ENCODE data around the gene SH3RF3.

Gene SH3RF3

GRCh38 chr2:109155553-109156451 lies 26.8 kb downstream of the SH3RF3 start:
- H2AFZ ChIP-seq (ENCODE audit: low read depth, low read length), result no peak overlapping the region
- no peak overlapping the region for H2BK12ac ChIP-seq (ENCODE audit: low read length in 2 of 2)
- no peak overlapping the region for H3K23ac ChIP-seq (ENCODE audit: low read length in 2 of 2)
- no peak overlapping the region for H4K8ac ChIP-seq (ENCODE audit: low read length)
- no peak overlapping the region for H2AK5ac ChIP-seq (ENCODE audit: low read length, severe bottlenecking)
- H3K36me3 ChIP-seq (ENCODE audit: control insufficient read depth in 1 of 2, insufficient read depth in 2 of 2, low read depth in 1 of 2, low read length in 2 of 2), result no peaks in the 10 kb centered on the region
- peak; percentile 43 for DNase-seq
- no peak overlapping the region for H2BK120ac ChIP-seq (ENCODE audit: low read depth, low read length)
- H3K18ac ChIP-seq (ENCODE audit: low read depth in 1 of 2, low read length in 2 of 2), result no peak overlapping the region
- peaks cover 7% of the 10 kb centered on the region for H3K4me1 ChIP-seq (ENCODE audit: control insufficient read depth, insufficient read depth, low read depth, low read length)
- H2BK15ac ChIP-seq (ENCODE audit: low read depth, poor library complexity, severe bottlenecking), result no peak overlapping the region
- no peak overlapping the region for H3K4me3 ChIP-seq (ENCODE audit: insufficient read depth in 1 of 2, low read depth in 1 of 2, low read length in 2 of 2)
- H3K27me3 ChIP-seq (ENCODE audit: control insufficient read depth in 1 of 2, insufficient read depth in 1 of 2, low read length in 2 of 2), result peaks cover 0 to 4% of the 10 kb centered on the region in 2 experiments
- H4K91ac ChIP-seq (ENCODE audit: low read length), result no peak overlapping the region
- peak overlapping the region in 1 of 2 experiments; percentile 0 for H3K14ac ChIP-seq (ENCODE audit: low read length in 2 of 2)
- H3K27ac ChIP-seq (ENCODE audit: low read length, poor library complexity, severe bottlenecking), result no peak overlapping the region
- no peak overlapping the region for H3K9ac ChIP-seq (ENCODE audit: low read length)
- 65% methylated on average over 11 of the region's 11 CpGs for WGBS
- H3K4ac ChIP-seq (ENCODE audit: low read depth in 1 of 2, low read length in 2 of 2), result no peak overlapping the region
- no peaks in the 10 kb centered on the region for H3K9me3 ChIP-seq (ENCODE audit: control insufficient read depth, low read length)
- H3K79me1 ChIP-seq (replicated peaks; ENCODE audit: low read length, poor library complexity, severe bottlenecking), result peaks cover 56% of the 10 kb centered on the region
- no peak overlapping the region for H2BK5ac ChIP-seq (ENCODE audit: low read depth, low read length, poor library complexity, severe bottlenecking)
- H3K4me2 ChIP-seq (ENCODE audit: low read length, poor library complexity, severe bottlenecking), result no peak overlapping the region

- no peak overlapping the region for H2AFZ ChIP-seq (ENCODE audit: low read depth, low read length)
- H3K9ac ChIP-seq (ENCODE audit: low read length), result no peak overlapping the region
Observed at GRCh38 chr2:109157563-109158105, 28.6 kb downstream of the SH3RF3 start.

GRCh38 chr2:109158237-109158636 lies 29.2 kb downstream of the SH3RF3 start:
- Histone ChIP-seq H3K9ac (ENCODE audit: low read length) (no peak overlapping the region), H2AFZ (ENCODE audit: low read depth, low read length) (no peak overlapping the region), H4K8ac (ENCODE audit: low read length) (no peak overlapping the region), H3K79me1 (replicated peaks; ENCODE audit: low read length, poor library complexity, severe bottlenecking) (peaks cover 57% of the 10 kb centered on the region), H2AK5ac (ENCODE audit: low read length, severe bottlenecking) (no peak overlapping the region), H3K27ac (ENCODE audit: low read length, poor library complexity, severe bottlenecking) (no peak overlapping the region), H3K9me3 (ENCODE audit: control insufficient read depth, low read length) (no peaks in the 10 kb centered on the region), H2BK15ac (ENCODE audit: low read depth, poor library complexity, severe bottlenecking) (no peak overlapping the region), H3K14ac (ENCODE audit: low read length in 2 of 2) (no peak overlapping the region), H3K4me3 (ENCODE audit: insufficient read depth in 1 of 2, low read depth in 1 of 2, low read length in 2 of 2) (no peak overlapping the region), H2BK5ac (ENCODE audit: low read depth, low read length, poor library complexity, severe bottlenecking) (no peak overlapping the region), H3K27me3 (ENCODE audit: control insufficient read depth in 1 of 2, insufficient read depth in 1 of 2, low read length in 2 of 2) (peaks cover 0 to 4% of the 10 kb centered on the region in 2 experiments), H3K4me2 (ENCODE audit: low read length, poor library complexity, severe bottlenecking) (no peak overlapping the region), H3K36me3 (ENCODE audit: control insufficient read depth in 1 of 2, insufficient read depth in 2 of 2, low read depth in 1 of 2, low read length in 2 of 2) (no peaks in the 10 kb centered on the region), H2BK120ac (ENCODE audit: low read depth, low read length) (no peak overlapping the region), H3K23ac (ENCODE audit: low read length in 2 of 2) (no peak overlapping the region), H2BK12ac (ENCODE audit: low read length in 2 of 2) (no peak overlapping the region), H4K91ac (ENCODE audit: low read length) (no peak overlapping the region), H3K4me1 (ENCODE audit: control insufficient read depth, insufficient read depth, low read depth, low read length) (peaks cover 7% of the 10 kb centered on the region), H3K18ac (ENCODE audit: low read depth in 1 of 2, low read length in 2 of 2) (no peak overlapping the region), H3K4ac (ENCODE audit: low read depth in 1 of 2, low read length in 2 of 2) (no peak overlapping the region)
- no peak for DNase-seq
- WGBS, result 91% methylated on average over 5 of the region's 5 CpGs

More at GRCh38 chr2:109157563-109158105, 28.6 kb downstream of the SH3RF3 start:
- no peak for DNase-seq
- Histone ChIP-seq H2BK12ac (ENCODE audit: low read length in 2 of 2) (no peak overlapping the region), H3K79me1 (replicated peaks; ENCODE audit: low read length, poor library complexity, severe bottlenecking) (peaks cover 60% of the 10 kb centered on the region), H2BK15ac (ENCODE audit: low read depth, poor library complexity, severe bottlenecking) (no peak overlapping the region), H3K14ac (ENCODE audit: low read length in 2 of 2) (no peak overlapping the region), H2BK5ac (ENCODE audit: low read depth, low read length, poor library complexity, severe bottlenecking) (no peak overlapping the region), H3K27me3 (ENCODE audit: control insufficient read depth in 1 of 2, insufficient read depth in 1 of 2, low read length in 2 of 2) (peaks cover 0 to 4% of the 10 kb centered on the region in 2 experiments), H3K4me1 (ENCODE audit: control insufficient read depth, insufficient read depth, low read depth, low read length) (peaks cover 7% of the 10 kb centered on the region), H3K4me2 (ENCODE audit: low read length, poor library complexity, severe bottlenecking) (no peak overlapping the region), H3K27ac (ENCODE audit: low read length, poor library complexity, severe bottlenecking) (no peak overlapping the region), H3K4ac (ENCODE audit: low read depth in 1 of 2, low read length in 2 of 2) (no peak overlapping the region), H2AK5ac (ENCODE audit: low read length, severe bottlenecking) (no peak overlapping the region), H3K18ac (ENCODE audit: low read depth in 1 of 2, low read length in 2 of 2) (peak overlapping the region in 1 of 2 experiments; percentile 21), H3K9me3 (ENCODE audit: control insufficient read depth, low read length) (no peaks in the 10 kb centered on the region), H4K8ac (ENCODE audit: low read length) (no peak overlapping the region), H3K4me3 (ENCODE audit: insufficient read depth in 1 of 2, low read depth in 1 of 2, low read length in 2 of 2) (no peak overlapping the region), H2BK120ac (ENCODE audit: low read depth, low read length) (no peak overlapping the region), H3K36me3 (ENCODE audit: control insufficient read depth in 1 of 2, insufficient read depth in 2 of 2, low read depth in 1 of 2, low read length in 2 of 2) (no peaks in the 10 kb centered on the region), H3K23ac (ENCODE audit: low read length in 2 of 2) (no peak overlapping the region), H4K91ac (ENCODE audit: low read length) (no peak overlapping the region)
- 91% methylated on average over 5 of the region's 5 CpGs for WGBS

- no peak overlapping the region for H2BK12ac ChIP-seq (ENCODE audit: low read length in 2 of 2)
- H3K9me3 ChIP-seq (ENCODE audit: control insufficient read depth, low read length), result no peaks in the 10 kb centered on the region
- H3K27me3 ChIP-seq (ENCODE audit: control insufficient read depth in 1 of 2, insufficient read depth in 1 of 2, low read length in 2 of 2), result peaks cover 0 to 4% of the 10 kb centered on the region in 2 experiments
- peak overlapping the region; percentile 85 for H4K8ac ChIP-seq (ENCODE audit: low read length)
- no peak overlapping the region for H2BK5ac ChIP-seq (ENCODE audit: low read depth, low read length, poor library complexity, severe bottlenecking)
- H2AFZ ChIP-seq (ENCODE audit: low read depth, low read length), result no peak overlapping the region
- no peak overlapping the region for H3K23ac ChIP-seq (ENCODE audit: low read length in 2 of 2)
- no peak for DNase-seq
- no peak overlapping the region for H3K4me2 ChIP-seq (ENCODE audit: low read length, poor library complexity, severe bottlenecking)
- H3K18ac ChIP-seq (ENCODE audit: low read depth in 1 of 2, low read length in 2 of 2), result peak overlapping the region in 1 of 2 experiments; percentile 5
- H3K4me1 ChIP-seq (ENCODE audit: control insufficient read depth, insufficient read depth, low read depth, low read length), result peaks cover 7% of the 10 kb centered on the region
- H2AK5ac ChIP-seq (ENCODE audit: low read length, severe bottlenecking), result no peak overlapping the region
- H2BK120ac ChIP-seq (ENCODE audit: low read depth, low read length), result no peak overlapping the region
- H4K91ac ChIP-seq (ENCODE audit: low read length), result no peak overlapping the region
- no peak overlapping the region for H3K9ac ChIP-seq (ENCODE audit: low read length)
- peaks cover 50% of the 10 kb centered on the region for H3K79me1 ChIP-seq (replicated peaks; ENCODE audit: low read length, poor library complexity, severe bottlenecking)
- H3K4me3 ChIP-seq (ENCODE audit: insufficient read depth in 1 of 2, low read depth in 1 of 2, low read length in 2 of 2), result no peak overlapping the region
- WGBS, result 91% methylated on average over 13 of the region's 13 CpGs
- no peaks in the 10 kb centered on the region for H3K36me3 ChIP-seq (ENCODE audit: control insufficient read depth in 1 of 2, insufficient read depth in 2 of 2, low read depth in 1 of 2, low read length in 2 of 2)
- no peak overlapping the region for H2BK15ac ChIP-seq (ENCODE audit: low read depth, poor library complexity, severe bottlenecking)
- no peak overlapping the region for H3K27ac ChIP-seq (ENCODE audit: low read length, poor library complexity, severe bottlenecking)
- peak overlapping the region in 1 of 2 experiments; percentile 73 for H3K14ac ChIP-seq (ENCODE audit: low read length in 2 of 2)
- H3K4ac ChIP-seq (ENCODE audit: low read depth in 1 of 2, low read length in 2 of 2), result no peak overlapping the region
Observed at GRCh38 chr2:109159096-109159495, 30.1 kb downstream of the SH3RF3 start.

Data from mesenchymal stem cell (in vitro differentiated cells and primary cell).